ENCODE measurements around the gene PDE4D. TPM values are rescaled to one million over a fixed set of nuclear protein-coding genes. Genes with fewer than 3 reads are reported as not detected.

Gene PDE4D
- polyA plus RNA-seq, 4 donors, result 20.9 to 26.9 (median 24.2) TPM

DNA sequence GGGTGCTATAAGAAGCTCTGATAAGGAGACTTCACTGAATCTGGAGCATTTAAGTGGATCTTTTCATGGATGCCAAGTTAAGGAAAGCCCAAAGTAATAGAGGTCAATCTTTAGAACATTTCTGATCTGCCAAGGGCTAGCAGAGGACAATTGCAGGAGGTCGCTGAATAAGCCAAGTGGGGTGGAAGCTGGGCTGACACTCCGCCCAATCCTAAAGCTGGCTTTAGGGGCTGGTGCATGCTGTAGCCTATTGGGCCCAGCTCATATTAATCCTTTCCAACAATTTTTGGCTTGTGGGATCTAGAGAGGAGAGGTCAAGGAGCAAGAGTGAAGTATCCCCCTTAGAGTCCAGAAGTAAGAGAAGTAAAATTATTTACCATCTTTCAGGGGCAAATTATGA lies 784.1 kb downstream of the PDE4D start:
- no peak for DNase-seq (ENCODE audit: low read depth in 4 of 4, low spot score in 3 of 4)

DNA sequence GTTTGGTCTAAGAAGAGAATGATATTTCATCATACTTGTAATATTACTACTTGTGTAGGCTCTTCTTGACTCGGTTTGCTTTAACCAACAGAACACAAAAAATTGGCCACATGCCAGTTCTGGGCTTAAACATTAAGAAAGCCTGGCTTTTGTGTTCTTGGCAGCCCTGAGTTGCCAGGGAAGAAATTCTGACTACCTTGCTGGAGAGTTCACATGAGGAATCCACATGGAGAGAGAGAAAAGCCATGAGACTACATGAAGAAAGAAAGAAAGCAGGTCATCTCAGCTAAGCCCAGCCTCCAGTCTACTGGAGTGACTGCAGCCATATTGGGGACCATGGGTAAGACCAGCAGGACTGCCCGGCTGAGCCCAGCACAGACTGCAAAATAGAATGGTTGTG lies 785.8 kb downstream of the PDE4D start:
- no peak for DNase-seq (ENCODE audit: low read depth in 4 of 4, low spot score in 3 of 4)

DNA sequence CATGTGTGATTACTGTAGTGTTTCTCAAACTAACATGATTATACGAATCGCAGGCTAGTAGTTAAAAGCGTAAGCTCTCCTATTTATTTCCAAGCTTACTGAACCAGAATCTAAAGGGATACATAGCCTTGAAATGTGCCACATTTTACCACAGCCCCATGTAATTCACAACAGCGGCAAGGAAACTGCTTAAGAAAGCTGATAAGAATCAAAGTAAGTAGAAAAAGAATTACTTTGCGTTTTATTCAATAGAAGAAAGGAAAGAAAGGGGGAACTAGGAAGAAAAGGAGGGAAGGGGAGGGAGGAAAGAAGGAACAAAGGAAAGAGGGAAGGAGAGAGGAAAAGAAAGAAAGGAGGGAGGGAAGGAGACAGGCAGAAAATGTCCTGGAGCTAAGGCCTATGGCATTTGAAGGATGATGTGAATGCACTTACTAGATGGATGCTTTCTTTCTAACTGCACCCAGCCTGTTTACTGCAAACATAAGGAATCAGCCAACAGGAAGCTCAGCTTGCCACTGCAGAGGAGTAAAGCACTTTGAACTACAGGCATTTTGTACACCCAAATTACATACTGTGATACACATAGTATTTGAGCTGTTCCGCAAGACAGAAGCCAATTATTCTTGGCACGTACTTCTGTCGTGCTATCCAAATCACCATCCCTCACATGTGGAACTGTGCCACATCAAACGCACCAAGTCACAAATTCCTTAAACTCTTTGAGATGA lies 789.0 kb downstream of the PDE4D start:
- DNase-seq (ENCODE audit: low read depth in 4 of 4, low spot score in 3 of 4), result no peak

DNA sequence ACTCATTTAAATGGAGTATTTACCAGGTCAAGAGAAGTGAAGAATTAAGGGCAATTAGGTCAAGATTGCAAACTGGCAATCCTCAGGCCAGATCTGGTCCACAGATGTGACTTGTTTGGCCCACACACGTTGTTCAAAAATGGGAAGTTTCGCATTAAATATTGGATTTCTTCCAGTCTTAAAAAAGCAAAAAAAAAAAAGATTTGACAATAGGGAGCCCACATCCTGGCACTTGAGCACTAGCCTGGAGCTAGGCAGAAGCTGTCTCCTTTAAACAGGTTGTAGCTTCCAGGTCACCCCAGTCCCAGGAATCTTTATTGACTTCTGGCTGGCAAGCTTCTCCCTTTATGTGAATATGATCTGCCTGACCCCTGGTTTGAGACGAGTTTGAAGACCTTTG lies 790.2 kb downstream of the PDE4D start:
- no peak for DNase-seq (ENCODE audit: low read depth in 4 of 4, low spot score in 3 of 4)

DNA sequence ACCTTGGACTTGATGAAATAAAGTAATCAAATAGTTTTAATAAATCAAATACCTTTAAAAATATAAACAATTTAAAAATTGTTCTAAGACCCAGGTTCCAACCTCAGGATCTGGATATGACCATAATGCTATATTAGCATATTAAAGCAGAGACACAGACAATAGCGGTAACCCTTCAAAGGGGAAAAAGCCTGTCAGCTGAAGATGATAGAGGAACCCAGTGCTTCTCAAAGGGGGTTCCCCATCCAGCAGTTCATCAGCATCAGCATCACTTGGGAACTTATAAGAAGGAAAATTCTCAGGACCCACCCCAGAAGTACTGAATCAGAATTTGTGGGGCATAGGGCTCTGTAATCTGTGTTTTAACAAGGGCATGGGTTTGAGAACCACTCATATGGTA lies 791.1 kb downstream of the PDE4D start:
- no peak for DNase-seq (ENCODE audit: low read depth in 4 of 4, low spot score in 3 of 4)

DNA sequence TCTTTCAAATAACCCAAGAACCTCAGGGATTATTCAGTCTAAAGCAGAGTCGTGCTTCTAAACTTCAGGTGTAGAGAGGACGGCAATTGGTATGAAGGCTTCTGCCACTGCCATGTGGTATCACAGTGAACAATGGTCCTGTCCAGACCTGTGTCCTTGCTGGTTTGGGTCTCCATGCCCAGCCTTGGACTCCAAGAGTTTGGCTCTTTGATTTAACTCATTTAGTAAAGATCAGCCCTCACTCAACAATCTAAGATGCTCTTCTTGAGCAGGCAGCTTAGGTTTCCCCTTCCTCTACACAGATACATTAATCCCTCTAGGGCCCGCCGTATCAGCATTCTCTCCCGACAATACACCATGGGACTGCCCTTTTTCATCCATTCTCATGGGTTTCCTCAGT lies 792.7 kb downstream of the PDE4D start:
- no peak for DNase-seq (ENCODE audit: low read depth in 4 of 4, low spot score in 3 of 4)

DNA sequence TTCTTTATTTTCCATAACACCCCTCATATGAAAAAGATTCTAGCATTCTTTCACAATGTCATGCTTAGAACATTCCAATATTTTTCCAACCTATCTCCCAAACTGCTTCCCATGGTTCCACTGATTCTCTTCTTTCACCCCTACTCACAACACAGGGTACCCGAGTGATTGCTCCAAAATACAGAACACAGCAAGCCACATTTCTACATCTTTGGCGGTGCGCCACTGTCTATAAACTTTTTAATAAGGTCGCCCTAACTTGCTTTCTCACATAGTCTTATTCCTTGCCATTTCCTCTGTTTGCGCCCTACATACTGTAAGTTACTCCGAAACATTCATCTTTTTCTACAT lies 793.6 kb downstream of the PDE4D start:
- no peak for DNase-seq (ENCODE audit: low read depth in 4 of 4, low spot score in 3 of 4)

DNA sequence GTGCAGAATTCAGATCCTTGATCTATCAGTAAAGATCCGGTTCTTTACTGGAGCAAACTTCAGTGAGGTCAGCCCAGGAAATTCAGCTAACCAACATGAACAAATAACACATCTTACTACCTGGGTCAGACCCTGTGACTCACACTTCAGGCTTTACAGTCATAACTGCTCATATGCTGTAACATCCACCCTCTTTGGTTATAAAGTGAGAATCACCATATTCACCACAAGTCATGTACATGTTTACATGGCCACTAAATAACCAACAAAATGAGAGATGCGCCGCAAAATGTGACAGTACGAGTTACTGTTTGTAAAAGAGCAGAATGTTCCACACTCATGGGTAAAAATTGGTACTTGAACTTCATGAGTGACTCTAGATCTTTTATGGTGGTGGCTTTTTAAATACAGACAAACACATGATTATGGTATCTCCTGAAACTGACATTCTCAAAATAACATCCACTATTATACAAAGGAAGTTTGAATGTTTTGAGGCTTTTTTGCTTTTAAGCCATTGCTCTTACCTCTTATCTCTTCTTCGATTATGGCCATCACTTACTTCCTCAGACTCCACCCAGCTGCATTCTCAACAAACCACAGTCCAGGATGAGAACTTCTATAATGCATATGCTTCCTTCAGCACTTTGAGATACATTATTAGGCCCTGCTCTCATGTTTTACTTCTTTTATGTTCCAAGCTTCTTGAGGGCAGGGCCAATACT lies 794.1 kb downstream of the PDE4D start:
- DNase-seq (ENCODE audit: low read depth in 4 of 4, low spot score in 3 of 4), result no peak

DNA sequence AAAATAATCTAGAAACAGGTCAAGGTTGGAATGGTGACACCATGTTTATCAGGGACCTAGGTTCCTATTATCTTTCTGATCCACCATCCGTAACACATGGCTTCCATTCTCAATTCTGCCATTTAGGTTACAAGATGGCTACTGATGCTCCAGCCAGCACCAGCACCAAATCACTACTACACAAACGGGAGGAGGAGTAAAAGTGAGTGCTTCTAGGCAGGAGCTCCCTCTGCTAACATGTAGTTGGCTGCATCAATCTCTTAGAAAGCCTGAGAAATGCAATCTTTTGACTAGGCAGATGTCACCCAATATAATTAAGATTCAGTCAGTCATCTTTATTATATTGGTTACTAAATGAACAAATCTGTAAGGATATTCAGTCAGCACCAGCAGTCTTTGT lies 794.8 kb downstream of the PDE4D start:
- DNase-seq (ENCODE audit: low read depth in 4 of 4, low spot score in 3 of 4), result no peak

DNA sequence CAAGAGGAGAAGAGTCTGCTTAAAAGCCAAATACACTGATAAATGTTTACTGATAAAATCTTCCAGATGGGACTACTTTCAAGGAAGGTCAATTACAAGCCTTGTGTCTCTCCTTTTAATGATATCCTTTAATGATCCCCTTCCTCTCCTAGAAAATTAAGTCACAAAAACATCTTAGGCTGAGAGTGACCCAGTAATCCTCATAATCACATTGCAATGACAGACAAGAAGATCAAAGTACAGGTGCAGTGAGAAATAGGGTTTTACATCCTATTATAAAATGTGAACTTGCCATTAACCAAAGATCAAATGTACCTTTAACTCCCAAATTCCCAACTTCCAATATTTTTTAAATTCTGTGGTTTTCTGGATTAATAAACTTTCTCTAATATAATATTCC lies 795.8 kb downstream of the PDE4D start:
- DNase-seq (ENCODE audit: low read depth in 4 of 4, low spot score in 3 of 4), result no peak

DNA sequence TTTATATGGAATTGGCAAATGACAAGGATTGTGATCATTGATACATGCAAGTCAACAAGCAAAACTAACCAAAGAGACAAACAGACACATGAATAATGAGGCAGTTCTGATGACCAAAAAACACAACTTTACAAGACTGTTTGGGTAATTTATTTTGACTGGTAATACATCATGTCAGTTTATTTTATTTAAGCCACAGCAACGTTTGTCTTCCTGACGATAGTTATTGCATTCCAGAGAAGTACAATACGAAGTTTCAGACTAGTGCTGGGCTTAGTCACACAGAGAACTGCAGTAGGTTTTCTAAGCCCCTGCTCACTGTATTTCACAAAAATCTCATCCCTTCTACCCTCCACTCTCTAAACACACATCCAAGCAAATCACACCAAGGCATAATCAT lies 796.4 kb downstream of the PDE4D start:
- DNase-seq (ENCODE audit: low read depth in 4 of 4, low spot score in 3 of 4), result no peak

DNA sequence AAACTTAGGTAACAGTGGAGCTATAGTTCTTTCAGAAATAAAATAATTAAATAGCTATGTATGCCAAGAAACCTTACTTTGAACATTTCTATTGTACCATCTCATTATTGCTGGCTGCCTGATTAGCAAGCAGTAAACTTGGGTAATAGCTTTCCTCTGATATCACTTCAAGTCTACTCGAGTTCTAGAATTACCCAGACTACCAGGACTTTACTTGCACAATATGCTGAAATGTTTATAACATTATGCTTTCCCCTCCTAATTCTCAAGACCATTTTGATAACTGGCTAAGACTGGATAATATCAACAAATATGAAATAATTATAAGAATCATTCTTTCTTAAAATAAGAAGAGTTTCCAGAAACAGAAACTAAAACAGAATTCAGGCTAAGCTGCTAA lies 798.0 kb downstream of the PDE4D start:
- no peak for DNase-seq (ENCODE audit: low read depth in 4 of 4, low spot score in 3 of 4)

DNA sequence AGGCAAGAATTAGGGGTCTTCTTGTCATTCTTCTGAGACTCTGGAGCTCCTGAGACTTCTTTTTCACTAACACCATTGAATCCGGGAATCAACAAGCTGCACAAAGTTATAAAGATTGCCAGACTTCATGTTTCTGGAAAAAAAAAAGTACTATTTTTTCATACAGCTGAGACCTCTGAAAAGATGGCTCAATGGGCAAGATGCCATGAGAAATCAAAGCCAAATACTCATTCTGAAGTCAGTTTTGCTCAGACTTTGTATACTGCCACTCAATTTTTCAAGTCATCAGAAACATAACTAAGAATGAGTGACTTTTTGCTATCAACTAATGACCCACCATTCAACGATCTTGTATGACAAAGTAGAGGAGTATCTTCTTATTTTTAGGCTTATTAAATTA lies 798.7 kb downstream of the PDE4D start:
- no peak for DNase-seq (ENCODE audit: low read depth in 4 of 4, low spot score in 3 of 4)

DNA sequence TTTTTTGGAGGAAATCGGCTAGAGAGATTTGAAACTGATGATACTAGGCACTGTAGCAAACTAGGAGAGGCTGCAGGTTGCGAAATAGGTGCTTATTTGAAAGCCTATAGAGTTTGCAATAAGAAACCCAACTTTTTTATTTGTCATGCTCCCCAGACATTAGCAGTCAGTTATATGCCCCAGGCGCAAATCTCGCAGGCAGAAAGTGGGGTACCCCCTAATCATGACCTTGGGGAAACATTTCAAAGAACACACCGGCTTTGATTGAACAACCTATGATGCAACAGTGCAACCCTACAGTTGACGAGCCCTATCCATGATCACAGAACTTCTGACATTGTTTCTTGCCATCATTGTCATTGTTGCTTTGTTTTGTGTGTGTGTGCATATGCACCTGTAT lies 800.2 kb downstream of the PDE4D start:
- no peak for DNase-seq (ENCODE audit: low read depth in 4 of 4, low spot score in 3 of 4)

DNA sequence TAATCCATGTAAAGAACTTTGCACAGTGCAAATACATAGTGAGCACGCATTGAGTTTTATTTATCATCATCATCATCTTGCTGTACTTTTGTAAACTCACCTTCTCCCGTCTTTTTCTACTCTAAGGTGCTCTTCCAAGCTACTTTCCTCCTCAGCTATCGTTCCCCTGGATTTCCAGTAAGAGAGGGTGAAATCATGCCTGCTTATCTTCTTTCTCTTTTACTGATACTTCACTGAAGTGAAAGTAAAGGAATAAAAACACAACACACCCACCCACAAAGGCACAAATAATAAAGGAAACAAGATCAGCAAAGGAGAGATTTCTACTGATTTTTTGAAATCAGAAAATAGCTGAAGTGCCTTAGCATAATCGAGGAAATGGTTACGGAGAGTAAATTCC lies 800.8 kb downstream of the PDE4D start:
- no peak for DNase-seq (ENCODE audit: low read depth in 4 of 4, low spot score in 3 of 4)

DNA sequence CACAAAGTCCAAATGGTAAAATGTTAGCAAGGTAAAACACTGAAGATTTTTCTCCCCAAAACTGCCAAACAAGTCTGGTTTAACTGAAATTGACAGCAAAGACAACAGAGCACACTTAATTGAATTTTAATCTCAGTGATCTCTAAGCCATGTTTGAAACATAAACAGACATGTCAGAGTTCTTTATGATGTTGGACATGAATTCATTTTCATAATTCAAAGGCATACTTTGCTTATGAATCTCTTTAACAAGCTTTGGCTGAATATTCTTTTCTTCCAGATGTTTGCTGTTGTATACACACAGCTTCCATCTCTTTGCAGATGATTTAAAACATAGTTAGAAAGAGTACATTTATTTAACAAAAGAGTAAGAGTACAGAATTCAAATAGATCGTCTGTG lies 801.6 kb downstream of the PDE4D start:
- DNase-seq (ENCODE audit: low read depth in 4 of 4, low spot score in 3 of 4), result no peak

DNA sequence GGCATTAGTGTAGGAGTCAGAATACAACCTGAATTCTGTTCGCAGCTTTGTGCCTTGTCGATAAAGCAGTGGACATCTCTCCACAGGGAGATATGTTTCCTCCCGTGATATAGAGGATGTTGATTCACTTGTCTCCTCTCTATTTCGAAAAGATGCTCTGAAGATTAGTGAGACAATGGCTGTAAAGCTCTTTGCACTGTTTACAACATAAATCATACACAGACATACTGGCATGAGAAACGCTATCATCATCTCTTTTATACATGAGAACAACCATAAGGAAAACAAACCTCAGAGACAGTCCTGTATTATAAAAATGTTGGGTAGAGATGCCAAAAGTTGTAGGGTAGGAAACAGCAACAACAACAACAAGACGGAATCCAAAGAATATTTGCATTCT lies 803.2 kb downstream of the PDE4D start:
- DNase-seq (ENCODE audit: low read depth in 4 of 4, low spot score in 3 of 4), result no peak

DNA sequence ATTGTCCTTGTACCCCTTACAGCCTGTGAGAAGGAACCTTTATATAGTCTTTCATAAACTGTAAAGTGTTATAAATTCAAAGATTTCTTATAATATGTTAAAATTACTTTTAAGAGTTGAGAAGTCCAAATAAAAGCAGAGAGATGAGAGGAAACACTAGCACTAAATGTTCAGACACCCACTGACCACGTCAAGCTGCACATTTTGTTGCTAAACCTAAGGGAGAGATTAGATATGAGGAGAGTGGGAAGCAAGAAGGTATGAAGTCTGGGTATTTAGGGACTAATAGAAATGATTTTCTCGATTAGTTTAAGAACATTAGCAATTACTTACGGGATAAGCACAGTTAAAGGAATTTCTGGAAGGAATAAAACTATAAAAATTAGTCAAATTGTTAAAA lies 803.8 kb downstream of the PDE4D start:
- no peak for DNase-seq (ENCODE audit: low read depth in 4 of 4, low spot score in 3 of 4)

DNA sequence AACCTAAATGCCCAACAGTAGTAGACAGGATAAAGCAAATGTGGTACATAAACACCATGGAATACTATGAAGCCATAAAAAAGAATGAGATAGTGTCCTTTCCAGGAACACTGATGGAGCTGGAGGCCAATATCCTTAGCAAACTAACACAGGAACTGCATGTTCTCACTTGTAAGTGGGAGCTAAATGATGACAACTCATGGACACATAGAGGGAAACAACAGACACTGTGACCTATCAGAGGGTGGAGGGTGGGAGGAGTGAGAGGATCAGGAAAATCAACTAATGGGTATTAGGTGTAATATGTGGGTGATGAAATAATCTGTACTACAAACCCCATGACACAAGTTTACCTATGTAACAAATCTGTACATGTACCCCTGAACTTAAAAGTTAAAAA lies 805.0 kb downstream of the PDE4D start:
- DNase-seq (ENCODE audit: low read depth in 4 of 4, low spot score in 3 of 4), result no peak

DNA sequence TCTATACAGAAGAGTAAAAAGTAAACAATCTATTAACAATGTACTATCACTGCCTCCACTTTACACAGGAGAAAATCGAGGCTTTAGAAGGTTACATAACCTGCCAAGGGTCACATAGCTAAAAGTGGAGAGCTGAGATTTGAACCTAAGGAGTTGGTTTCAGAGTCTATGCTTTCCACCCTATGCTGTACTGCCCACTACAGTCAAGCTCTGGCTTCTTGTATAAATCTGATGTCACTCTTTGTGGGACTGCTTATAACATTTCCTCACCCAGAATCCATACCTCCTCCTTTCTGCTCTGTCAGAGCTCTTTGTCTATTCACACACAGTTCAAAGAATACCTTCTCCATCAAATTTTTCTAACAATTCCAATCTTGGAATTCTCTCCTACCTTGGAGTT lies 807.5 kb downstream of the PDE4D start:
- DNase-seq (ENCODE audit: low read depth in 4 of 4, low spot score in 3 of 4), result no peak

DNA sequence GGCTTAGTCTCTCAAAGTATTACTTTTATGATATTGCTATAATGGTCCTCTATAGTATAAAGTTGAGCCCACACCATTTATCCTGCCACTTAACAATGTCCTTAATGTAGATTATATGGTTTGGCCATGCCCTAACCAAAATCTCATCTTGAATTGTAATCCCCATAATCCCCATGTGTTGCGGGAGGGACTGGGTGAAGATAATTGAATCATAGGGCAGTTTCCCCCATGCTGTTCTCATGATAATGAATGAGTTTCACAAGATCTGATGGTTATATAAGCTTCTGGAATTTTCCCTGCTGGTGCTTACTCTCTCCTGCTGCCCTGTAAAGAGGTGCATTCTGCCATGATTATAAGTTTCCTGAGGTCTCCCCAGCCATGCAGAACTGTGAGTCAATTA lies 811.8 kb downstream of the PDE4D start:
- no peak for DNase-seq (ENCODE audit: low read depth in 4 of 4, low spot score in 3 of 4)
